SU-DHL-6 (cell line): ENCODE results near the gene OR2H1.

Source experiments
- CTCF ChIP-seq: fragments of 200-600 bp; sonication (generic); IDR thresholded peaks from one replicate; pipeline ENCODE4 v1.5.1; 2017; ENCODE audit warnings: antibody characterized with exemption, mild to moderate bottlenecking, low read length, moderate library complexity; ENCODE audit not compliant: insufficient read depth, poor library complexity, severe bottlenecking
- EZH2phosphoT487 ChIP-seq: fragments of 200-600 bp; sonication (generic), shearing (Covaris generic); conservative IDR thresholded peaks from 2 replicates; pipeline ENCODE4 v1.6.1; 2018; ENCODE audit warnings: mild to moderate bottlenecking, antibody characterized with exemption, low read length, moderate library complexity, mixed read lengths

GRCh38 chr6:29491574-29491973 is 34.6 kb downstream of the OR2H1 start:
- no peak for TF ChIP-seq CTCF
- no peak for TF ChIP-seq EZH2phosphoT487
